ENCODE data around the gene RAD51. TPM values are rescaled to one million over a fixed set of nuclear protein-coding genes. Genes with fewer than 3 reads are reported as not detected.

RAD51 gene
- total and polyA plus RNA-seq, 2 experiments from 2014 or later: 4.9 to 5.0 TPM

- no peak for DNase-seq (ENCODE audit: low spot score)
- WGBS (ENCODE audit: low lambda C conversion rate, missing lambda C conversion rate): 93% methylated on average over 3 of the region's 3 CpGs
- H3K27me3 ChIP-seq: no peaks in the 10 kb centered on the region
- H3K4me2 ChIP-seq: no peak overlapping the region
- no peaks in the 10 kb centered on the region for H3K4me1 ChIP-seq (ENCODE audit: insufficient read depth)
- H3K36me3 ChIP-seq (replicated peaks; ENCODE audit: insufficient read depth, low read depth): no peaks in the 10 kb centered on the region
- TF ChIP-seq EZH2 (IDR thresholded peaks at IDR 0.05; ENCODE audit: borderline replicate concordance) (no peak), EZH2phosphoT487 (IDR thresholded peaks at IDR 0.05; ENCODE audit: low read depth, severe bottlenecking, unreplicated experiment) (no peak), CTCF (IDR thresholded peaks at IDR 0.05; ENCODE audit: poor library complexity) (no peak)
- no peaks in the 10 kb centered on the region for H4K20me1 ChIP-seq (ENCODE audit: insufficient read depth, poor library complexity, severe bottlenecking)
- no peak overlapping the region for H3K27ac ChIP-seq
- no peaks in the 10 kb centered on the region for H3K79me2 ChIP-seq
- no peak overlapping the region for H3K4me3 ChIP-seq
- no peak overlapping the region for H2AFZ ChIP-seq
- no peaks in the 10 kb centered on the region for H3K9me2 ChIP-seq (replicated peaks; ENCODE audit: insufficient read depth)
- H3K9me3 ChIP-seq (ENCODE audit: low read depth): no peaks in the 10 kb centered on the region
Measured at GRCh38 chr15:40737048-40737447, 42.1 kb downstream of the RAD51 start.

GRCh38 chr15:40739047-40739446 lies 44.1 kb downstream of the RAD51 start:
- TF ChIP-seq EZH2 (IDR thresholded peaks at IDR 0.05; ENCODE audit: borderline replicate concordance) (no peak), EZH2phosphoT487 (IDR thresholded peaks at IDR 0.05; ENCODE audit: low read depth, severe bottlenecking, unreplicated experiment) (no peak), CTCF (IDR thresholded peaks at IDR 0.05; ENCODE audit: poor library complexity) (no peak)
- no peak overlapping the region for H3K4me3 ChIP-seq
- 45% methylated on average over 2 of the region's 2 CpGs for WGBS (ENCODE audit: low lambda C conversion rate, missing lambda C conversion rate)
- H3K36me3 ChIP-seq (replicated peaks; ENCODE audit: insufficient read depth, low read depth): no peaks in the 10 kb centered on the region
- no peaks in the 10 kb centered on the region for H3K4me1 ChIP-seq (ENCODE audit: insufficient read depth)
- H3K27ac ChIP-seq: no peak overlapping the region
- H3K9me3 ChIP-seq (ENCODE audit: low read depth): no peaks in the 10 kb centered on the region
- no peak overlapping the region for H2AFZ ChIP-seq
- H3K79me2 ChIP-seq: no peaks in the 10 kb centered on the region
- H4K20me1 ChIP-seq (ENCODE audit: insufficient read depth, poor library complexity, severe bottlenecking): no peaks in the 10 kb centered on the region
- no peaks in the 10 kb centered on the region for H3K9me2 ChIP-seq (replicated peaks; ENCODE audit: insufficient read depth)
- H3K27me3 ChIP-seq: no peaks in the 10 kb centered on the region
- no peak for DNase-seq (ENCODE audit: low spot score)
- no peak overlapping the region for H3K4me2 ChIP-seq

DNA sequence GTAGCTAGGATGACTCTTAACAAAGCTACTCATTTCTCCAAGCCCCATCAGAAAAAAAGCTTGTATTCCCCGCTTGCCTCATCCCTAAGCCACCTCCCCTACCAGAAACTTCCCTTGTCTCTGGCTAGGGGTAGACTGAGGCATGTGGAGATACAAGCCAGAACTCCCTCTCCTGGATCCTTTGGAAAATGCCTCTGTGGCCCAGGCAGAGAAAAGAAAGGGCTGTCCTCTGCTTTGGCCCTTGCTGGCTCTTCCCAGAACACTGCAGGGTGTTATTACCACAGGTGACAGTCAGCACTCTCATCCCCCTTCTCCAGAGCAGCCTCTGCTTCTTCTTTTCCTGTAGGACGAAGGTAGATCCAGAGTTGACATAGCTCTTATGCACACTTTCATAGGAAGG lies 44.9 kb downstream of the RAD51 start:
- Histone ChIP-seq H3K9me3 (ENCODE audit: low read depth) (no peaks in the 10 kb centered on the region), H3K36me3 (replicated peaks; ENCODE audit: insufficient read depth, low read depth) (no peaks in the 10 kb centered on the region), H3K4me1 (ENCODE audit: insufficient read depth) (no peaks in the 10 kb centered on the region), H2AFZ (no peak overlapping the region), H3K27ac (no peak overlapping the region), H3K79me2 (no peaks in the 10 kb centered on the region), H3K4me3 (no peak overlapping the region), H3K4me2 (no peak overlapping the region), H3K9me2 (replicated peaks; ENCODE audit: insufficient read depth) (no peaks in the 10 kb centered on the region), H3K27me3 (no peaks in the 10 kb centered on the region), H4K20me1 (ENCODE audit: insufficient read depth, poor library complexity, severe bottlenecking) (no peaks in the 10 kb centered on the region)
- no peak for TF ChIP-seq EZH2 (IDR thresholded peaks at IDR 0.05; ENCODE audit: borderline replicate concordance)
- DNase-seq (ENCODE audit: low spot score): no peak
- WGBS (ENCODE audit: low lambda C conversion rate, missing lambda C conversion rate): 83% methylated on average over 2 of the region's 2 CpGs

DNA sequence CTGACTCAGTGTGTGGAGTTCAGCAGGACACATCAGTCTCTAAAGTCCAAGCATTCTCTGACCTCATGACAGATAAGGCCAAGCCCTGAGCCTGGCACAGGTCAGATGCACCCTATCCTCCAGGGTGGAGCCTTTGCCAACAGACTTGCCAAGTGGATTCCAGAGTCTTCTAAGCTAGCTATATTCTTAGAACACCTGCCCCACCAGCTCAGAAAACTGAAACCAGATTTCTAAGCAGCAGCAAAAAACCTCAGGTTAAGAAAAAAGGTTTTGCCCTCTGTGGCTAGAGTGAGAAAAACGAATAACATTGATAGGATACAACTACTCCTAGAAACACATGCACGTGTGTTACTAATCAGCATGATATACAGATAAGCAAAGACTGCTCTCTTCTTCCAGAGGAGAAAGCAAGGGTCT lies 48.5 kb downstream of the RAD51 start:
- Histone ChIP-seq H3K27ac (peak overlapping the region; percentile 54), H2AFZ (no peak overlapping the region), H3K36me3 (replicated peaks; ENCODE audit: insufficient read depth, low read depth) (no peaks in the 10 kb centered on the region), H3K4me1 (ENCODE audit: insufficient read depth) (peaks cover 8% of the 10 kb centered on the region), H3K4me3 (no peak overlapping the region), H3K79me2 (peaks cover 5% of the 10 kb centered on the region), H3K27me3 (no peaks in the 10 kb centered on the region), H3K4me2 (no peak overlapping the region), H3K9me2 (replicated peaks; ENCODE audit: insufficient read depth) (no peaks in the 10 kb centered on the region), H3K9me3 (ENCODE audit: low read depth) (no peaks in the 10 kb centered on the region), H4K20me1 (ENCODE audit: insufficient read depth, poor library complexity, severe bottlenecking) (no peaks in the 10 kb centered on the region)
- DNase-seq (ENCODE audit: low spot score): no peak
- 86% methylated on average over 2 of the region's 2 CpGs for WGBS (ENCODE audit: low lambda C conversion rate, missing lambda C conversion rate)
- TF ChIP-seq EZH2 (IDR thresholded peaks at IDR 0.05; ENCODE audit: borderline replicate concordance): no peak
- TF ChIP-seq EZH2phosphoT487 (IDR thresholded peaks at IDR 0.05; ENCODE audit: low read depth, severe bottlenecking, unreplicated experiment): no peak
- no peak for TF ChIP-seq CTCF (IDR thresholded peaks at IDR 0.05; ENCODE audit: poor library complexity)
